T-cell (primary cell): ENCODE measurements around the gene KLHL35. TPM values are rescaled to one million over a fixed set of nuclear protein-coding genes. Genes with fewer than 3 reads are reported as not detected.

Source experiments
- ATAC-seq, 4 experiments: fragments of 200-7000 bp in 3 of 4; fragments of 150-1000 bp in 1 of 4; cut with Tn5 transposase; replicated peaks in 1 of 4; 1 replicate in 3 of 4; 2 replicates in 1 of 4; pipeline ENCODE4 v1.10.0; 2021; ENCODE audit warnings: moderate library complexity in 3 of 4, mild to moderate bottlenecking in 2 of 4, moderate number of reproducible peaks in 1 of 4
- CTCF ChIA-PET, 2 donors: fragments of 300-600 bp; sonication (Branson Sonifier 250); formaldehyde crosslinking; loops; one replicate each; lab custom pipeline; 2022; ENCODE audit warnings: antibody characterized with exemption in 2 of 2; lab: Charles Lee
- POLR2A ChIA-PET, 2 donors: fragments of 300-600 bp; sonication (Branson Sonifier 250); formaldehyde crosslinking; loops; one replicate each; lab custom pipeline; 2022; ENCODE audit warnings: antibody characterized with exemption in 2 of 2; lab: Charles Lee
- DNase-seq, 35 experiments: peaks; one replicate each; pipeline versions ENCODE4 v3.0.0 to v3.0.0-alpha.2; 2013 to 2023
- H3K27ac ChIP-seq: one replicate; pipeline ENCODE4 v1.5.1; 2013; ENCODE audit warnings: low read length
- H3K27me3 ChIP-seq, 2 experiments: replicated peaks in 1 of 2; 1 replicate in 1 of 2; 2 replicates in 1 of 2; pipeline versions ENCODE4 v1.6.1 to v1.7.0; 2013; ENCODE audit warnings: low read length in 1 of 2, mixed read lengths in 1 of 2; ENCODE audit not compliant: control insufficient read depth in 2 of 2, insufficient read depth in 2 of 2; ENCODE audit errors: extremely low read depth in 1 of 2
- H3K36me3 ChIP-seq, 2 donors: 1 replicate in 1 of 2; 2 replicates in 1 of 2; pipeline versions ENCODE4 v1.6.1 to v1.7.0; 2013; ENCODE audit warnings: low read length in 1 of 2; ENCODE audit not compliant: control insufficient read depth in 2 of 2, insufficient read depth in 1 of 2; ENCODE audit errors: extremely low read depth in 1 of 2
- H3K4me1 ChIP-seq, 2 experiments: 1 replicate in 1 of 2; 2 replicates in 1 of 2; pipeline versions ENCODE4 v1.6.1 to v1.7.0; 2013; ENCODE audit warnings: low read length in 2 of 2, mixed read lengths in 1 of 2; ENCODE audit not compliant: insufficient read depth in 2 of 2, control insufficient read depth in 1 of 2; ENCODE audit errors: extremely low read depth in 1 of 2
- H3K4me3 ChIP-seq, 2 donors: 1 replicate in 1 of 2; 2 replicates in 1 of 2; pipeline versions ENCODE4 v1.5.1 to v1.7.0; 2013; ENCODE audit warnings: mild to moderate bottlenecking in 2 of 2, low read length in 1 of 2, moderate library complexity in 1 of 2; ENCODE audit not compliant: control insufficient read depth in 1 of 2; ENCODE audit errors: extremely low read depth in 1 of 2
- H3K9me3 ChIP-seq: 2 replicates; pipeline ENCODE4 v1.7.0; 2013
- H3K27ac Mint-ChIP-seq, 2 donors: one replicate each; pipeline ENCODE4 v1.8.0; 2020 to 2021; ENCODE audit warnings: mild to moderate bottlenecking in 2 of 2, mixed read lengths in 2 of 2
- H3K27me3 Mint-ChIP-seq, 2 donors: one replicate each; pipeline ENCODE4 v1.8.0; 2021 to 2022; ENCODE audit warnings: mixed read lengths in 2 of 2
- H3K36me3 Mint-ChIP-seq: one replicate; pipeline ENCODE4 v1.8.0; 2021; ENCODE audit warnings: mixed read lengths
- H3K4me1 Mint-ChIP-seq, 3 donors: one replicate each; pipeline ENCODE4 v1.8.0; 2020 to 2022; ENCODE audit warnings: mixed read lengths in 3 of 3, mild to moderate bottlenecking in 1 of 3
- H3K4me3 Mint-ChIP-seq, 3 donors: one replicate each; pipeline ENCODE4 v1.8.0; 2020 to 2022; ENCODE audit warnings: mild to moderate bottlenecking in 3 of 3, mixed read lengths in 3 of 3, moderate library complexity in 3 of 3
- H3K9me3 Mint-ChIP-seq, 3 donors: one replicate each; pipeline ENCODE4 v1.8.0; 2020 to 2022; ENCODE audit warnings: mixed read lengths in 3 of 3
- WGBS: methylation state at CpG from one replicate; pipeline ENCODE4 v1.1.5; 2013; ENCODE audit warnings: missing lambda C conversion rate; ENCODE audit not compliant: insufficient coverage; 5-methylcytosine and 5-hydroxymethylcytosine counted together
- total RNA-seq, 35 experiments: library from RNA in 6 of 35; stranded (reverse) in 6 of 35; fragments of 120-200 nt in 1 of 35; gene quantifications; one replicate each; pipeline versions ENCODE4 v1.2.1 to v1.2.4 and lab custom pipeline; 2013 to 2026

Gene KLHL35
- total RNA-seq, 5 donors from 2014 or later (not counting 1 experiment from before 2014, with no cell fraction given): 0.33 to 2.9 (median 1.5) TPM

- Histone ChIP-seq H3K27me3 (no peaks in the 10 kb centered on the region), H3K4me3 (no peak overlapping the region), H3K36me3 (peaks cover 2 to 4% of the 10 kb centered on the region in 2 donors), H3K9me3 (no peaks in the 10 kb centered on the region), H3K4me1 (no peaks in the 10 kb centered on the region), H3K27ac (no peak overlapping the region)
- no peaks in the 10 kb centered on the region for H3K9me3 Mint-ChIP-seq
- no peak overlapping the region for H3K27ac Mint-ChIP-seq
- no peaks in the 10 kb centered on the region for H3K4me1 Mint-ChIP-seq
- DNase-seq: no peak
- ChIA-PET CTCF (no interaction called here), POLR2A (no interaction called here)
- 100% methylated on average over 1 of the region's 6 CpGs for WGBS
- no peak overlapping the region for H3K4me3 Mint-ChIP-seq
- no peak for ATAC-seq
- H3K36me3 Mint-ChIP-seq: no peaks in the 10 kb centered on the region
- no peaks in the 10 kb centered on the region for H3K27me3 Mint-ChIP-seq
Observed at GRCh38 chr11:75461151-75461550, 28.1 kb upstream of the KLHL35 start.

DNA sequence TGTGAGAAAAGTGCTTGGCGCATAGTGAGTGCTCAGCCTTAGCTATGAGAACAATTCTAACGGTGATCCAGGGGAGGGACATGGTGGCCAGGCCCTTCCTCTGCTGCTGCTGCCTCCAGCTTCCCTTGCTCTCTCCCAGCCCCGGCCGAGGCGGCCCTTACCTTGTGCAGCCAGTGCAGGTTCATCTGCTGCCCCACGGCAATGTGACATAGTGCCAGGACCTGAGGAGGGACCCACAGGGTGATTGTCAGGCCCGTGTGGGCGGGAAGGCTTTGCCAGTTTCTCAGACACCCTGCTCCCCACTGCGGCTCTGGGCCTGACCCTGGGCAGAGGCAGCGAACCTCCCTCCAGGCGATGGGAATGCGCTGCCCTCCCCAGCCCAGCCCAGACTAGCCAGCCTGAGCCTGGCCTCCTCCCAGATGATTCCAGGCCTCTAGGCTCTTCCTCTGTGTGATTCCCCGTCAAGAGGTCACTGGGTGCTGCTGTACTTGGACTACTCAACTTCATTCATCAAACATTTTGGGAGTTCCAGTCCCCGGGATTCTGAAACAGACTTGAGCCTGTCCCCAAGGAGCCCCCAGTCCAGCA, 23.7 kb upstream of the KLHL35 start:
- POLR2A ChIA-PET: interaction anchor here in 1 of 2 donors (0.6 kb wide), 1 partner anchor 23 kb away, joined by 5 read pairs; no protein-coding TSS in a partner anchor

DNA sequence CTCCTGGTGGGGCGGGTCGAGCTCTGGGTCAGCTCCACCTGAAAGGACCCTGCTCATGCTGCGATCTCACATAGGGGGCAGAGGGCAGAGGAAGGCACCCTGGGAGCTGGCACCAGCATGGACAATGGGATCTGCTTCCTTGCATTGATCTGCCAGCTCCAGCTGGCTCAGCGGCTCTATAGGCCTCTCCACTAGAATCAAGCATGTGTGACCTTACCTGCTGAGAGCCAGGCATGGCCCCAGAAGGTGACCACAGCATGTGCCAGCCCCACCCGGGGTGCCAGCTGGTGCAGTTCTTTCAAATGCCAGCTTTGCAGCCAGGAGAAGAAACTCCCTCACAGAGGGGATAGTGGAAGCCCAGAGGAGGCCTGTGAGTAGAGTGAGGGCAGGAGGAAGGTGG, 22.0 kb upstream of the KLHL35 start:
- Histone ChIP-seq H3K36me3 (peaks cover 4 to 8% of the 10 kb centered on the region in 2 donors), H3K4me3 (no peak overlapping the region), H3K27ac (no peak overlapping the region), H3K4me1 (no peaks in the 10 kb centered on the region), H3K9me3 (no peaks in the 10 kb centered on the region), H3K27me3 (peaks cover 0 to 4% of the 10 kb centered on the region in 2 experiments)
- Mint-ChIP-seq H3K27me3 (no peaks in the 10 kb centered on the region), H3K4me3 (no peak overlapping the region), H3K4me1 (no peaks in the 10 kb centered on the region), H3K36me3 (peaks cover 4% of the 10 kb centered on the region), H3K9me3 (no peaks in the 10 kb centered on the region), H3K27ac (no peak overlapping the region)
- ChIA-PET CTCF (interaction anchor here in 1 of 2 donors (0.9 to 1.3 kb wide), 2 partner anchors 10 to 77 kb away, joined by 4 read pairs; no protein-coding TSS in a partner anchor), POLR2A (interaction anchor here in 1 of 2 donors (0.6 kb wide), 2 partner anchors 73 to 78 kb away, joined by 3 to 4 read pairs; no protein-coding TSS in a partner anchor)
- no peak for ATAC-seq
- WGBS: 78% methylated on average over 4 of the region's 5 CpGs
- no peak for DNase-seq

More for the DNA sequence above, 23.7 kb upstream of the KLHL35 start:
- no peak for ATAC-seq
- Histone ChIP-seq H3K27me3 (peaks cover 0 to 4% of the 10 kb centered on the region in 2 experiments), H3K36me3 (peaks cover 4 to 8% of the 10 kb centered on the region in 2 donors), H3K4me3 (no peak overlapping the region), H3K4me1 (no peaks in the 10 kb centered on the region), H3K27ac (no peak overlapping the region), H3K9me3 (no peaks in the 10 kb centered on the region)
- Mint-ChIP-seq H3K4me3 (no peak overlapping the region), H3K4me1 (no peaks in the 10 kb centered on the region), H3K27me3 (no peaks in the 10 kb centered on the region), H3K27ac (no peak overlapping the region), H3K36me3 (peaks cover 4% of the 10 kb centered on the region), H3K9me3 (no peaks in the 10 kb centered on the region)
- 93% methylated on average over 14 of the region's 14 CpGs for WGBS
- CTCF ChIA-PET: no interaction called here
- DNase-seq: no peak

DNA sequence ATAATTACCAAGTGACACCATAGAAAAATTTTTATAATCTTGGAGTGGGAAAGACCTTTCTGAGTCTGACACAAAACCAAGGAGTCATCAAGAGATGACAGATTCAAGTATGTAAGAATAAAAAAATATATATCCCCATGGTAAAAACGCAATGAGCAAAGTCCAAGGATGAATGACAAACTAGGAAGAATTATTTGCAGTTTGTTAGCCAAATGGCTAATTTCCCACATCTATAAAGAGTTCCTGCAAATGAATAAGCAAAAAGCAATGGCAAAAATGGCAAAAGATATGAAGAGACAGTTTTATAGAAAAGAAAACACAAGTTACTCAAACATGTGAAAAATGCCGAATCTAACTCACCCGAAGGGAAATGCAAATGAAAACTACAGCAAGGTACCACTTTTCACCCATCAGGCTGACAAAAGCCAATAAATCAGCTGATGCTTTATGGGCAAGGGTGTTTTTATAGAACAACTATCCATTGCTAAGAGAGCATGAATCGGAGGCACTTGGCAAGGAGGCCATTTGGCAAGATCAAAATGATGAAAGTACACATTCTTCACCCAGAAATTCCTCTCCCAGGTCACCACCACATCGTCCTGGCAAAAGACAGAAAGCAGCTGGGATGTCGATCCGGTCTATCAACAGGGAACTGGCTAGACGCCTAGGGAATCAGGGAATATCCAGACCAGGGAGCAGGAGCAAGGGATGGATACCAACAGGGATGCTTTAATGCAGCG, 21.1 kb upstream of the KLHL35 start:
- Mint-ChIP-seq H3K27ac (no peak overlapping the region), H3K4me3 (no peak overlapping the region), H3K9me3 (no peaks in the 10 kb centered on the region), H3K36me3 (peaks cover 4% of the 10 kb centered on the region), H3K27me3 (no peaks in the 10 kb centered on the region), H3K4me1 (no peaks in the 10 kb centered on the region)
- WGBS: 90% methylated on average over 4 of the region's 9 CpGs
- Histone ChIP-seq H3K4me1 (no peaks in the 10 kb centered on the region), H3K4me3 (no peak overlapping the region), H3K27me3 (peaks cover 0 to 4% of the 10 kb centered on the region in 2 experiments), H3K36me3 (peaks cover 4 to 8% of the 10 kb centered on the region in 2 donors), H3K9me3 (no peaks in the 10 kb centered on the region), H3K27ac (no peak overlapping the region)
- no peak for ATAC-seq
- CTCF ChIA-PET: interaction anchor here (1.2 to 1.3 kb wide), 2 partner anchors 10 to 78 kb away, joined by 3 to 4 read pairs; no protein-coding TSS in a partner anchor
- DNase-seq: no peak
- POLR2A ChIA-PET: interaction anchor here in 1 of 2 donors (0.6 kb wide), 1 partner anchor 79 kb away, joined by 3 read pairs; no protein-coding TSS in a partner anchor

DNA sequence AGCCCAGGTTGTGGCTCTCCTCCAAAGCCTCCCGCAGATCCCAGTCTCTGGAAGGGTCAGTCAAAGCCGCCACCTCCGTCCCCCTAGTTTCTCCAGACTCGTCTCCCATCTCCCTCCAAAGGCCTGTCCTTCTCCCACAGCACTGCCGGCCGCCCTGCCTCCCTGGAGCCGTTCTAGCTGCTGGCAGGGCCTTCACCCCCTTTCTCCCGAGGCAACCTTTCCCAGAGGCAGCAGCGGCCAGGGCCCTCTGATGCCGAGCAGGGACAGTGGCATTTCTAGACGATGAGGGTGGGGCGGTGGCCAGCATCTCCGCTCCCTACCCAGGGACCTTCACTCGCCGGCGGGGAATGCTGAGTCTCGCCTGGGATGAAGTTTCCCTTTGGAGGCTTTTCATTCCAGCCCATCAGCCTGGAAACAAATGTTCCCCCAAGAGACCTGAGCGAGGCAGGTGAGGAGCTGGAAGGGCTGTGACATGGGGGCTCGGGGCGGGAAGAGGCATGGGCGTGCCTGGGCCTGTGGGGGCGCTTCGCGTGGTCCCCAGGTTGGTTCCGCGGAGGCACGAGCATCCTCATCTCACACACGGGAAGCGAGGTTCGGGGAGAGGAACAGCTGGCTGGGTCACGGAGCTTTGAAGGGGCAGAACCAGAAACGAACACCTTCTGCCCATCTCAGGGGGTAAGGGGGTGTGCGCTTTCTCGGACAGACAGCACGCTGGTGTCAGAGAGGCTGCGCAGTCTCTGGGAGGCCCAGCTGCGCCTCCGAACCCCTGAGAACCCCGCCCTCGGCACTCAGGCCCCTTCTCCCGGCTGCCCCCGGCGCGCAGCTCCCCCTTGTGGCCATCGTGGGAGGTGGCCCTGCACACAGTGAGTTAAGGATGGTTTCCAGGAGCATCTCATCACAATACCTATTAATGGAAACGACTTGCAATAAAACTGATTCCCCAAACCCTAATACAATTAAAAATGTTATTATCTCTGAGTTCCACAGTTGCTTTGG, 18.1 kb upstream of the KLHL35 start:
- Histone ChIP-seq H3K4me3 (no peak overlapping the region), H3K9me3 (no peaks in the 10 kb centered on the region), H3K27me3 (peaks cover 0 to 4% of the 10 kb centered on the region in 2 experiments), H3K27ac (no peak overlapping the region), H3K4me1 (no peaks in the 10 kb centered on the region), H3K36me3 (peaks cover 0 to 6% of the 10 kb centered on the region in 2 donors)
- H3K4me1 Mint-ChIP-seq: no peaks in the 10 kb centered on the region
- DNase-seq (peak in 11 of 35 experiments; percentile 12 to 45 (median 22)), ATAC-seq (peak in 2 of 4 experiments; percentile 33 to 42)
- no peaks in the 10 kb centered on the region for H3K27me3 Mint-ChIP-seq
- POLR2A ChIA-PET: interaction anchor here (0.6 kb wide), 2 partner anchors 13 to 199 kb away, joined by 3 read pairs; no protein-coding TSS in a partner anchor
- 84% methylated on average over 42 of the region's 46 CpGs for WGBS
- H3K27ac Mint-ChIP-seq: no peak overlapping the region
- no peak overlapping the region for H3K4me3 Mint-ChIP-seq
- peaks cover 4% of the 10 kb centered on the region for H3K36me3 Mint-ChIP-seq
- CTCF ChIA-PET: interaction anchor here in 1 of 2 donors (1.1 kb wide), 1 partner anchor 82 kb away, joined by 3 read pairs; no protein-coding TSS in a partner anchor
- H3K9me3 Mint-ChIP-seq: no peaks in the 10 kb centered on the region
